ENCODE results near the gene TMEM132A.
A peak's percentile ranks its signal among the peaks of the same experiment; 100 is the strongest.

Gene TMEM132A

DNA sequence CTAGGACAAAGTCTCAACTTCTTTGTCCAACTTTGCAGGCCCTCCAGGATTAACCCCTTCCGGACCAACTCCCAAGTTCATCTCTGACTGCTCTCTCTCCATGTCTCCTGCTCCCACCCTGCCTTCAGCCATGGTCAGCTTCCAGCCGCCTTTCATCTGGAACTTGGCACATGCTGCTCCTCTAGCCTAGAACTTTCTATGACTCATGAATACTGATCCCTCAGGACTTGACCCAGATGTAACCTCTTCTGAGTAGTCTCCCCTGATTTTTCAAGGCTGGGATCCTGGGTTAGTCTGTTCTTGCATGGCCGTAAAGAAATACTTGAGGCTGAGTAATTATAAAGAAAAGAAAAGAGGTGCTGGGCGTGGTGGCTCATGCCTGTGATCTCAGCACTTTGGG, 32.9 kb downstream of the TMEM132A start:
- DNase-seq (ENCODE audit: low spot score), result peak; percentile 44
- CTCF ChIA-PET, result no interaction called here
- TF ChIP-seq, protein P1, sequence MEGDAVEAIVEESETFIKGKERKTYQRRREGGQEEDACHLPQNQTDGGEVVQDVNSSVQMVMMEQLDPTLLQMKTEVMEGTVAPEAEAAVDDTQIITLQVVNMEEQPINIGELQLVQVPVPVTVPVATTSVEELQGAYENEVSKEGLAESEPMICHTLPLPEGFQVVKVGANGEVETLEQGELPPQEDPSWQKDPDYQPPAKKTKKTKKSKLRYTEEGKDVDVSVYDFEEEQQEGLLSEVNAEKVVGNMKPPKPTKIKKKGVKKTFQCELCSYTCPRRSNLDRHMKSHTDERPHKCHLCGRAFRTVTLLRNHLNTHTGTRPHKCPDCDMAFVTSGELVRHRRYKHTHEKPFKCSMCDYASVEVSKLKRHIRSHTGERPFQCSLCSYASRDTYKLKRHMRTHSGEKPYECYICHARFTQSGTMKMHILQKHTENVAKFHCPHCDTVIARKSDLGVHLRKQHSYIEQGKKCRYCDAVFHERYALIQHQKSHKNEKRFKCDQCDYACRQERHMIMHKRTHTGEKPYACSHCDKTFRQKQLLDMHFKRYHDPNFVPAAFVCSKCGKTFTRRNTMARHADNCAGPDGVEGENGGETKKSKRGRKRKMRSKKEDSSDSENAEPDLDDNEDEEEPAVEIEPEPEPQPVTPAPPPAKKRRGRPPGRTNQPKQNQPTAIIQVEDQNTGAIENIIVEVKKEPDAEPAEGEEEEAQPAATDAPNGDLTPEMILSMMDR (conservative IDR thresholded peaks at IDR 0.05; ENCODE audit: low read depth), result no peak
- no peak overlapping the region for H3K27ac ChIP-seq
- POLR2A ChIA-PET (ENCODE audit: low non-redundant PET), result no interaction called here

DNA sequence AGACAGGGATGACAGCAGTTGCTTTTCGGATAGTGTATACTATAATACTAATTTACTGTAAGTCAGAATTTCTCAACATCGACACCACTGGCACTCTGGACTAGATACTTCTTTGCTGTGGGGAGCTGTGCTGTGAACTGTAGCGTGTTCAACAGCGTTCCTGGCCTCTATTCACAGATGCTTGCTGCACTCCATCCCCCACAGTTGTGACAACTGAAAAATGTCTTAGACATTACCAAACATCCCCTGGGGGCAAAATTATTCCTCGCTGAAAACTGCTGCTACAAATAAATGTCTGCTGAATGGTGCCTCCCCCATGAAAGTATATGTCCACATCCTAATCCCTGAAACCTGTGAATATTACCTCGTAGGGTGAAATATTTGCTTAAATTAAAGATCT, 35.2 kb downstream of the TMEM132A start:
- POLR2A ChIA-PET (ENCODE audit: low non-redundant PET), result no interaction called here
- TF ChIP-seq, protein P1 (conservative IDR thresholded peaks at IDR 0.05; ENCODE audit: low read depth), result no peak
- CTCF ChIA-PET, result no interaction called here
- H3K27ac ChIP-seq, result no peak overlapping the region
- DNase-seq (ENCODE audit: low spot score), result no peak

DNA sequence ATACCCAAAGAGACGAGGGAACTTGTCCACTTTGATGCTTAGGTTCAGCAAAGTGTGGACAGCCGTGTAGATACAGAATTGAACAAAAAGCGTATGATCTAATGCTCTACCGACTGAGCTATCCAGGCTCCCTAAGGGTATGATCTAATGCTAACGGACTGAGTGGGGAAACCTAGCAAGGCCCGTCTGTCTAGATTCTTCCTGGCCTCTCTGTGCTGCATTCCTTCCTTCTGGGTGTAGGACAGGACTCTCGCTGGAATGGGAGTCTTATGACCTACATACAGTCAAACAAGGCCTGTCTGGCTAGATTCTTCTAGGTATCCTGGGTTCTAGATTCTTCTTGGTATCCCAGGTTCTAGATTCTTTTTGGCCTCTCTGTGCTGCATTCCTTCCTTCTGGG, 36.1 kb downstream of the TMEM132A start:
- ChIA-PET POLR2A (ENCODE audit: low non-redundant PET) (no interaction called here), CTCF (no interaction called here)
- DNase-seq (ENCODE audit: low spot score), result no peak
- TF ChIP-seq, protein P1 (conservative IDR thresholded peaks at IDR 0.05; ENCODE audit: low read depth), result no peak
- H3K27ac ChIP-seq, result no peak overlapping the region

DNA sequence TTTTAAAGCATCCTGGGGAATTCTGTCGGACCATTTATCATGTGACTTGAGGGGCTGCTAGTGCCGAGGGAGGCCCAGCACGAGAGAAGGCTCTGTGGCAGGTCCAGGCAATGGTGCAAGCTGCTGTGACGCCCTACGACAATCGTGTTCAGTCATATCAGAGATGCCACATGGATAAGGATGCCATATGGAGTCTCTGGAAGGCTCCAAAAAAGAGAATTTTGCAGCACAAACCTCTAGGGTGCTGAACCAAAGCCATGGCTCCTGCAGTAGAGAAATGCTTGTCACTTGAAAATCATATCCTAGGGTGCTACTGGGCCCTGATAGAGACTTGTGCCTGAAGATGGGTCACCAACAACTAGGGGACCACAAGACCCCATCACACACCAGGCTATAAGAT, 40.5 kb downstream of the TMEM132A start:
- H3K27ac ChIP-seq, result no peak overlapping the region
- TF ChIP-seq, protein P1 (conservative IDR thresholded peaks at IDR 0.05; ENCODE audit: low read depth), result no peak
- DNase-seq (ENCODE audit: low spot score), result no peak
- ChIA-PET CTCF (no interaction called here), POLR2A (ENCODE audit: low non-redundant PET) (no interaction called here)

DNA sequence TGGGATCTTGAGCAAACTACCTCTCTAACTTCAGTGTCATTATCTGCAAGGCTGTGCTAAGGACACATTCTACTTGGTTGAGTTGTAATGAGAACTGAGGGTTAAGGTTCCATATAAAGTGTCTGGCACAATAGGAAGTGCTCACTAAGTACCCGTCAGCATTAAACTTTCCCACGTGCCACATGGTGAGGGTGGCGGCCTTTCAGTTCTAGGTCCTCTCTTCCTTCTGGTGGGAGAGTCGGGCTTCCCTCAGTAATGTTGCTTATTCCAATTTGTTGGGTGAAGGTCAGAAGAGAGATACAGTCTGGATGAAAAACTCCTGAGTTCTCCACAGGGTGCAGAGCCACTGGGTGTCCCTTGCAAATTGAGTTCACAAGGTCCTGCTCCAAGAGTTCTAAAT, 42.6 kb downstream of the TMEM132A start:
- H3K27ac ChIP-seq, result no peak overlapping the region
- TF ChIP-seq, protein P1 (conservative IDR thresholded peaks at IDR 0.05; ENCODE audit: low read depth), result no peak
- DNase-seq (ENCODE audit: low spot score), result no peak
- ChIA-PET POLR2A (ENCODE audit: low non-redundant PET) (no interaction called here), CTCF (no interaction called here)

DNA sequence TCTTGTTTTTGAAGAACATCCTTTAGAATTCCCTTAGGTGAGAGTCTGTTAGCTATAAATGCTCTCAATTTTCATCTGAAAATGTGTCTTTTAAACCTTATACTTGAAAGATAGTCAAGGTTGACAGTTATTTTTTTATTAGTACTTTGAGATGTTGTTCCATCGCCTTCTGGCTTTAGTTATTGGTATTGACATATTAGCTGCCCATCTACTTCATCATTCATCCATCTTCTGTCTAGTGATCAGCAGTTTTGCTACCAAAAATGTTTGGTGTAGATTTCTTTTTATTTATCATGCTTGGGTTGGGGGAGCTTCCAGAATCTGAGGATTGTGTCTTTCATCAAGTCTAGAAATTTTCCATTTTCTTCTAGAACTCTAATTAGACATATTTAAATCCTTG, 44.0 kb downstream of the TMEM132A start:
- ChIA-PET POLR2A (ENCODE audit: low non-redundant PET) (no interaction called here), CTCF (no interaction called here)
- H3K27ac ChIP-seq, result no peak overlapping the region
- DNase-seq (ENCODE audit: low spot score), result no peak
- TF ChIP-seq, protein P1 (conservative IDR thresholded peaks at IDR 0.05; ENCODE audit: low read depth), result no peak

DNA sequence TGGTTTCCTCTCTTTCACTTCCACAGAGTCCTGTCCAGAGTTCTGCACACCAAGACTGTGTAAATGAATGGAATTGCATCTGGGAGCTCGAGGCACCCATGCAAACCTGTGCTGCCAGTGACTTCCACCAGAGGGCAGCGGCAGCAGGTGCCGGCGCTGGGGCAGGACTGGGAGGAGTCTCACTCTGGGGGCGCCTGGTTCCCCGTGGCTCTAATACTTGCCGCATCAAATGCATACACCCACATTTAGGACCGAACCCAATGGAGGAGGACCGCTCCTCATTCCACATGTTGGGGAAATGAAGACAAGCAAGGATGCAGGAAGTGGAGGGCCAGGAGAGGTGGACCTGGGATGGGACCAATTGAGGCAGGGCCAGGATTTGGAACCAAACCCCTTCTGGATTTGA, 46.1 kb downstream of the TMEM132A start:
- DNase-seq (ENCODE audit: low spot score), result peak; percentile 49
- CTCF ChIA-PET, result interaction anchor here (0.5 to 1.2 kb wide), 3 partner anchors 15 to 169 kb away, joined by 4 read pairs; no protein-coding TSS in a partner anchor
- no peak overlapping the region for H3K27ac ChIP-seq
- TF ChIP-seq, protein P1 (conservative IDR thresholded peaks at IDR 0.05; ENCODE audit: low read depth), result peak; percentile 69
- POLR2A ChIA-PET (ENCODE audit: low non-redundant PET), result no interaction called here
